SK-N-SH treated with all-trans-retinoic acid at 6 μM for 48 hours (cell line): ENCODE results near the gene IQCF2.

Source experiments
- RARB ChIP-seq: fragments of 250-450 bp; sonication (Bioruptor Pico); IDR thresholded peaks from 2 replicates; pipeline ENCODE4 v1.8.0; 2021; ENCODE audit warnings: mild to moderate bottlenecking, moderate library complexity
- SNAI2 ChIP-seq: fragments of 250-450 bp; sonication (Bioruptor Pico); IDR thresholded peaks from 2 replicates; pipeline ENCODE4 v1.5.0; 2020; ENCODE audit warnings: mild to moderate bottlenecking, moderate library complexity
- ZFP30 ChIP-seq: fragments of 450-650 bp; formaldehyde crosslinking; IDR thresholded peaks from 2 replicates; pipeline ENCODE4 v1.5.0; 2022; ENCODE audit warnings: mild to moderate bottlenecking, moderate library complexity
- ZNF565 ChIP-seq: fragments of 450-650 bp; formaldehyde crosslinking; conservative IDR thresholded peaks from 2 replicates; pipeline ENCODE4 v1.5.0; 2020; ENCODE audit warnings: low read depth, mild to moderate bottlenecking, moderate library complexity
- TF ChIP-seq, protein P1 (sequence below): fragments of 250-450 bp; sonication (Bioruptor Pico); IDR thresholded peaks from 2 replicates; pipeline ENCODE4 v1.8.0; 2020; ENCODE audit warnings: mild to moderate bottlenecking, moderate library complexity, borderline replicate concordance
- TF ChIP-seq, protein P2 (sequence below): fragments of 250-450 bp; sonication (Bioruptor Pico); IDR thresholded peaks from 2 replicates; pipeline ENCODE4 v1.5.0; 2020; ENCODE audit warnings: mild to moderate bottlenecking, moderate library complexity

GRCh38 chr3:51894391-51894790, 33.0 kb downstream of the IQCF2 start:
- no peak for TF ChIP-seq ZNF565 (CRISPR knock-in tag)
- TF ChIP-seq, protein P1, sequence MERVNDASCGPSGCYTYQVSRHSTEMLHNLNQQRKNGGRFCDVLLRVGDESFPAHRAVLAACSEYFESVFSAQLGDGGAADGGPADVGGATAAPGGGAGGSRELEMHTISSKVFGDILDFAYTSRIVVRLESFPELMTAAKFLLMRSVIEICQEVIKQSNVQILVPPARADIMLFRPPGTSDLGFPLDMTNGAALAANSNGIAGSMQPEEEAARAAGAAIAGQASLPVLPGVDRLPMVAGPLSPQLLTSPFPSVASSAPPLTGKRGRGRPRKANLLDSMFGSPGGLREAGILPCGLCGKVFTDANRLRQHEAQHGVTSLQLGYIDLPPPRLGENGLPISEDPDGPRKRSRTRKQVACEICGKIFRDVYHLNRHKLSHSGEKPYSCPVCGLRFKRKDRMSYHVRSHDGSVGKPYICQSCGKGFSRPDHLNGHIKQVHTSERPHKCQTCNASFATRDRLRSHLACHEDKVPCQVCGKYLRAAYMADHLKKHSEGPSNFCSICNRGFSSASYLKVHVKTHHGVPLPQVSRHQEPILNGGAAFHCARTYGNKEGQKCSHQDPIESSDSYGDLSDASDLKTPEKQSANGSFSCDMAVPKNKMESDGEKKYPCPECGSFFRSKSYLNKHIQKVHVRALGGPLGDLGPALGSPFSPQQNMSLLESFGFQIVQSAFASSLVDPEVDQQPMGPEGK, result no peak
- TF ChIP-seq ZFP30 (CRISPR knock-in tag), result no peak
- TF ChIP-seq SNAI2 (CRISPR knock-in tag), result no peak
- TF ChIP-seq RARB (CRISPR knock-in tag), result no peak
- TF ChIP-seq, protein P2, sequence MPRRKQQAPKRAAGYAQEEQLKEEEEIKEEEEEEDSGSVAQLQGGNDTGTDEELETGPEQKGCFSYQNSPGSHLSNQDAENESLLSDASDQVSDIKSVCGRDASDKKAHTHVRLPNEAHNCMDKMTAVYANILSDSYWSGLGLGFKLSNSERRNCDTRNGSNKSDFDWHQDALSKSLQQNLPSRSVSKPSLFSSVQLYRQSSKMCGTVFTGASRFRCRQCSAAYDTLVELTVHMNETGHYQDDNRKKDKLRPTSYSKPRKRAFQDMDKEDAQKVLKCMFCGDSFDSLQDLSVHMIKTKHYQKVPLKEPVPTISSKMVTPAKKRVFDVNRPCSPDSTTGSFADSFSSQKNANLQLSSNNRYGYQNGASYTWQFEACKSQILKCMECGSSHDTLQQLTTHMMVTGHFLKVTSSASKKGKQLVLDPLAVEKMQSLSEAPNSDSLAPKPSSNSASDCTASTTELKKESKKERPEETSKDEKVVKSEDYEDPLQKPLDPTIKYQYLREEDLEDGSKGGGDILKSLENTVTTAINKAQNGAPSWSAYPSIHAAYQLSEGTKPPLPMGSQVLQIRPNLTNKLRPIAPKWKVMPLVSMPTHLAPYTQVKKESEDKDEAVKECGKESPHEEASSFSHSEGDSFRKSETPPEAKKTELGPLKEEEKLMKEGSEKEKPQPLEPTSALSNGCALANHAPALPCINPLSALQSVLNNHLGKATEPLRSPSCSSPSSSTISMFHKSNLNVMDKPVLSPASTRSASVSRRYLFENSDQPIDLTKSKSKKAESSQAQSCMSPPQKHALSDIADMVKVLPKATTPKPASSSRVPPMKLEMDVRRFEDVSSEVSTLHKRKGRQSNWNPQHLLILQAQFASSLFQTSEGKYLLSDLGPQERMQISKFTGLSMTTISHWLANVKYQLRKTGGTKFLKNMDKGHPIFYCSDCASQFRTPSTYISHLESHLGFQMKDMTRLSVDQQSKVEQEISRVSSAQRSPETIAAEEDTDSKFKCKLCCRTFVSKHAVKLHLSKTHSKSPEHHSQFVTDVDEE (CRISPR knock-in tag), result no peak
